GM12874 (cell line): ENCODE results near the gene BLTP3A.
A peak's percentile ranks its signal among the peaks of the same experiment; 100 is the strongest.

Experiments
- CTCF ChIP-seq: IDR thresholded peaks from 2 replicates; pipeline ENCODE4 v1.5.1; 2011; ENCODE audit warnings: low read depth, mild to moderate bottlenecking, control low read depth, low read length, moderate library complexity; ENCODE audit not compliant: insufficient read depth

BLTP3A gene

GRCh38 chr6:34756513-34756856 is 35.4 kb upstream of the BLTP3A start:
- peak; percentile 54 for TF ChIP-seq CTCF

- no peak for TF ChIP-seq CTCF
Measured at GRCh38 chr6:34757687-34758274, 34.1 kb upstream of the BLTP3A start.

- no peak for TF ChIP-seq CTCF
Measured at GRCh38 chr6:34760108-34760507, 31.8 kb upstream of the BLTP3A start.

GRCh38 chr6:34768148-34768547 is 23.7 kb upstream of the BLTP3A start:
- no peak for TF ChIP-seq CTCF

- TF ChIP-seq CTCF, result no peak
Measured at GRCh38 chr6:34771727-34772126, 20.2 kb upstream of the BLTP3A start.

- TF ChIP-seq CTCF, result no peak
Measured at GRCh38 chr6:34772940-34773339, 18.9 kb upstream of the BLTP3A start.

GRCh38 chr6:34773916-34774315 is 18.0 kb upstream of the BLTP3A start:
- no peak for TF ChIP-seq CTCF
